Measurements from ENCODE around the gene SLC7A8.

GRCh38 chr14:23125011-23125410 is 58.4 kb downstream of the SLC7A8 start:
- no peak for TF ChIP-seq CTCF (IDR thresholded peaks at IDR 0.05)
- no peak for TF ChIP-seq EZH2 (IDR thresholded peaks at IDR 0.05)
- TF ChIP-seq EZH2phosphoT487 (IDR thresholded peaks at IDR 0.05), result no peak

Data from neural progenitor cell (in vitro differentiated cells).